DOHH2 (cell line): ENCODE results near the gene BCL2.
"Not testable (repeated sequence)": the region's sequence is repeated elsewhere in the genome, so short reads cannot be mapped to it uniquely, and the experiment has no call there.

ENCODE experiments used
- CTCF ChIP-seq: fragments of 200-600 bp; sonication (generic); IDR thresholded peaks from one replicate; pipeline ENCODE4 v1.5.1; 2014; ENCODE audit warnings: antibody characterized with exemption, mild to moderate bottlenecking, low read depth, low read length; ENCODE audit not compliant: poor library complexity, severe bottlenecking
- EZH2phosphoT487 ChIP-seq: fragments of 200-600 bp; sonication (generic); IDR thresholded peaks from 2 replicates; pipeline ENCODE4 v1.6.1; 2017; ENCODE audit warnings: borderline replicate concordance, mild to moderate bottlenecking, antibody characterized with exemption, low read length, moderate library complexity, mixed read lengths

DNA sequence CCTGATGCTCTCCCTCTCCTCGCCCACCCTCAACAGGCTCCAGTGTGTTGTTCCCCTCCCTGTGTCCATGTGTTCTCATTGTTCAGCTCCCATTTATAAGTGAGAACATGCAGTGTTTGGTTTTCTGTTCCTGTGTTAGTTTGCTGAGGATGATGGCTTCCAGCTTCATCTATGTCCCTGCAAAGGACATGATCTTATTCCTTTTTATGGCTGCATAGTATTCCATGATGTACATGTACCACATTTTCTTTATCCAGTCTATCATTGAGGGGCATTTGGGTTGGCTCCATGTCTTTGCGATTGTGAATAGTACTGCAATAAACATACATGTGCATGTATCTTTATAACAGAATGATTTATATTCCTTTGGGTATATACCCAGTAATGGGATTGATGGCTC lies 128.7 kb downstream of the BCL2 start:
- TF ChIP-seq CTCF, EZH2phosphoT487: not testable (repeated sequence)
